Osteocyte (in vitro differentiated cells): ENCODE data around the gene GPR61. TPM values are rescaled to one million over a fixed set of nuclear protein-coding genes. Genes with fewer than 3 reads are reported as not detected.
A peak's percentile ranks its signal among the peaks of the same experiment; 100 is the strongest.

Experiments
- DNase-seq: peaks from one replicate; pipeline ENCODE4 v3.0.0; 2021; ENCODE audit warnings: mixed read lengths; ENCODE audit not compliant: unreplicated experiment; ENCODE audit errors: extremely low spot score
- H3K27ac Mint-ChIP-seq: one replicate; pipeline ENCODE4 v1.8.0; 2021; ENCODE audit warnings: mild to moderate bottlenecking, mixed read lengths; ENCODE audit not compliant: unreplicated experiment
- H3K27me3 Mint-ChIP-seq: one replicate; pipeline ENCODE4 v1.8.0; 2021; ENCODE audit warnings: mixed read lengths; ENCODE audit not compliant: unreplicated experiment
- H3K36me3 Mint-ChIP-seq: one replicate; pipeline ENCODE4 v1.8.0; 2021; ENCODE audit warnings: mixed read lengths; ENCODE audit not compliant: unreplicated experiment
- H3K4me1 Mint-ChIP-seq: one replicate; pipeline ENCODE4 v1.8.0; 2021; ENCODE audit warnings: mixed read lengths; ENCODE audit not compliant: unreplicated experiment
- H3K4me3 Mint-ChIP-seq: one replicate; pipeline ENCODE4 v1.8.0; 2021; ENCODE audit warnings: mild to moderate bottlenecking, moderate library complexity, mixed read lengths; ENCODE audit not compliant: unreplicated experiment
- H3K9me3 Mint-ChIP-seq: one replicate; pipeline ENCODE4 v1.8.0; 2021; ENCODE audit warnings: mixed read lengths; ENCODE audit not compliant: unreplicated experiment
- CTCF ChIP-seq: fragments of 200-600 bp; sonication (generic); IDR thresholded peaks from 2 replicates; pipeline ENCODE4 v1.5.0; 2021; ENCODE audit warnings: antibody characterized with exemption, mild to moderate bottlenecking, moderate library complexity
- total RNA-seq: library from RNA; stranded (reverse); gene quantifications from 2 replicates; pipeline ENCODE4 v1.2.1, GENCODE V29; 2021

The GPR61 gene
- total RNA-seq, 1 donor from 2014 or later = not detected

GRCh38 chr1:109493227-109493626, 46.4 kb upstream of the GPR61 start:
- no peaks in the 10 kb centered on the region for H3K9me3 Mint-ChIP-seq
- H3K36me3 Mint-ChIP-seq = peaks cover 9% of the 10 kb centered on the region
- DNase-seq = no peak
- H3K27me3 Mint-ChIP-seq = no peaks in the 10 kb centered on the region
- peaks cover 27% of the 10 kb centered on the region for H3K4me1 Mint-ChIP-seq
- H3K27ac Mint-ChIP-seq = no peak overlapping the region
- TF ChIP-seq CTCF = no peak
- H3K4me3 Mint-ChIP-seq = peak overlapping the region; percentile 95

- peak within 1 kb of the TSS; percentile 95 for H3K4me3 Mint-ChIP-seq
- H3K9me3 Mint-ChIP-seq = no peaks in the 10 kb centered on the region
- TF ChIP-seq CTCF = peak; percentile 95
- peak within 1 kb of the TSS; percentile 77 for H3K27ac Mint-ChIP-seq
- H3K4me1 Mint-ChIP-seq = peaks cover 27% of the 10 kb centered on the region
- DNase-seq = peak; percentile 97
- peaks cover 7% of the 10 kb centered on the region for H3K36me3 Mint-ChIP-seq
- no peaks in the 10 kb centered on the region for H3K27me3 Mint-ChIP-seq
Measured at GRCh38 chr1:109493805-109494539, 45.7 kb upstream of the GPR61 start, which contains the start of gene CYB561D1. TSS of gene CYB561D1 (plus strand) at chr1:109494094. CDS start at chr1:109494140, 46 bp downstream.

GRCh38 chr1:109495738-109496137, 43.9 kb upstream of the GPR61 start:
- Mint-ChIP-seq H3K27ac (no peak overlapping the region), H3K4me1 (peaks cover 34% of the 10 kb centered on the region), H3K27me3 (no peaks in the 10 kb centered on the region), H3K4me3 (peak overlapping the region; percentile 95), H3K9me3 (no peaks in the 10 kb centered on the region), H3K36me3 (peaks cover 9% of the 10 kb centered on the region)
- no peak for DNase-seq
- TF ChIP-seq CTCF = no peak

GRCh38 chr1:109497449-109498160, 42.1 kb upstream of the GPR61 start:
- H3K4me3 Mint-ChIP-seq = no peak overlapping the region
- no peaks in the 10 kb centered on the region for H3K9me3 Mint-ChIP-seq
- peaks cover 40% of the 10 kb centered on the region for H3K4me1 Mint-ChIP-seq
- peaks cover 9% of the 10 kb centered on the region for H3K36me3 Mint-ChIP-seq
- no peak overlapping the region for H3K27ac Mint-ChIP-seq
- H3K27me3 Mint-ChIP-seq = no peaks in the 10 kb centered on the region
- TF ChIP-seq CTCF = no peak
- DNase-seq = no peak

- no peak overlapping the region for H3K27ac Mint-ChIP-seq
- H3K9me3 Mint-ChIP-seq = no peaks in the 10 kb centered on the region
- DNase-seq = no peak
- no peaks in the 10 kb centered on the region for H3K27me3 Mint-ChIP-seq
- H3K4me1 Mint-ChIP-seq = peaks cover 38% of the 10 kb centered on the region
- peaks cover 9% of the 10 kb centered on the region for H3K36me3 Mint-ChIP-seq
- H3K4me3 Mint-ChIP-seq = no peak overlapping the region
- peak; percentile 66 for TF ChIP-seq CTCF
Measured at GRCh38 chr1:109498161-109498801, 41.4 kb upstream of the GPR61 start.
